PC-9 (cell line): Measurements from ENCODE around the gene CYB5D1. TPM values are rescaled to one million over a fixed set of nuclear protein-coding genes. Genes with fewer than 3 reads are reported as not detected.

Experiments
- BruUV-seq: library from RNA; stranded (reverse); fragments of 400-500 nt; replicated peaks from 2 replicates; lab custom pipeline; 2021; lab: Mats Ljungman, UMichigan
- CTCF ChIA-PET: fragments of 300-600 bp; sonication (Branson Sonifier 250); formaldehyde crosslinking; loops from one replicate; lab custom pipeline; 2022; ENCODE audit warnings: antibody characterized with exemption; lab: Charles Lee
- POLR2A ChIA-PET: fragments of 300-600 bp; sonication (Branson Sonifier 250); formaldehyde crosslinking; loops from one replicate; lab custom pipeline; 2022; ENCODE audit warnings: antibody characterized with exemption; ENCODE audit not compliant: unreplicated experiment; lab: Charles Lee
- DNase-seq, 2 experiments: peaks; one replicate each; pipeline versions ENCODE4 v3.0.0 to v3.0.0-alpha.2; 2015 to 2022; ENCODE audit warnings: mixed read lengths in 1 of 2
- H2AFZ ChIP-seq: fragments of 200-600 bp; sonication (generic); 2 replicates; pipeline ENCODE4 v1.8.1; 2017; ENCODE audit warnings: antibody characterized with exemption
- H3F3A ChIP-seq: fragments of 200-600 bp; sonication (generic); 2 replicates; pipeline ENCODE4 v1.8.1; 2017; ENCODE audit warnings: antibody characterized with exemption, mild to moderate bottlenecking, low read depth; ENCODE audit not compliant: insufficient read depth
- H3K27ac ChIP-seq: fragments of 200-600 bp; sonication (generic); 2 replicates; pipeline ENCODE4 v1.6.1; 2016; ENCODE audit warnings: mixed run types
- H3K27me3 ChIP-seq: fragments of 200-600 bp; sonication (generic); 2 replicates; pipeline ENCODE4 v1.6.1; 2016; ENCODE audit warnings: low read depth, mixed run types; ENCODE audit not compliant: insufficient read depth
- H3K36me3 ChIP-seq: fragments of 200-600 bp; sonication (generic); 2 replicates; pipeline ENCODE4 v1.6.1; 2016; ENCODE audit warnings: low read depth, mixed run types
- H3K4me1 ChIP-seq: fragments of 200-600 bp; sonication (generic); replicated peaks from 2 replicates; pipeline ENCODE4 v1.6.1; 2016; ENCODE audit warnings: mixed run types; ENCODE audit not compliant: insufficient read depth
- H3K4me2 ChIP-seq: fragments of 200-600 bp; sonication (generic); 2 replicates; pipeline ENCODE4 v1.6.1; 2017; ENCODE audit warnings: mixed run types
- H3K4me3 ChIP-seq: fragments of 200-600 bp; sonication (generic); 2 replicates; pipeline ENCODE4 v1.6.1; 2016; ENCODE audit warnings: mixed run types
- H3K79me2 ChIP-seq: fragments of 200-600 bp; sonication (generic); 2 replicates; pipeline ENCODE4 v1.6.1; 2017; ENCODE audit warnings: low read depth, mixed run types
- H3K9me2 ChIP-seq: fragments of 200-600 bp; sonication (generic); 2 replicates; pipeline ENCODE4 v1.8.1; 2017; ENCODE audit warnings: mild to moderate bottlenecking; ENCODE audit not compliant: insufficient read depth
- H3K9me3 ChIP-seq: fragments of 200-600 bp; sonication (generic); 2 replicates; pipeline ENCODE4 v1.8.1; 2016; ENCODE audit warnings: low read depth; ENCODE audit not compliant: insufficient read depth
- H4K20me1 ChIP-seq: fragments of 200-600 bp; sonication (generic); 2 replicates; pipeline ENCODE4 v1.8.1; 2017; ENCODE audit not compliant: insufficient read depth
- CTCF ChIP-seq: fragments of 200-600 bp; sonication (generic); conservative IDR thresholded peaks from 2 replicates; pipeline ENCODE4 v1.6.1; 2017; ENCODE audit warnings: mixed run types, antibody characterized with exemption, mild to moderate bottlenecking, moderate library complexity
- EZH2 ChIP-seq: fragments of 200-600 bp; sonication (generic); IDR thresholded peaks from 2 replicates; pipeline ENCODE4 v1.8.0; 2017; ENCODE audit warnings: antibody characterized with exemption, low read depth
- intact Hi-C: fragments of 100-400 bp; cut with micrococcal nuclease; formaldehyde crosslinking; loops from one replicate; pipeline ENCODE4 v1.10.0; 2022; ENCODE audit not compliant: unreplicated experiment
- total RNA-seq: library from RNA; stranded (reverse); gene quantifications from 2 replicates; pipeline ENCODE4 v1.2.3, GENCODE V29; 2021

CYB5D1 gene
- total RNA-seq, 1 experiment from 2014 or later: 22.0 TPM

GRCh38 chr17:7836596-7837407 is 21.0 kb upstream of the CYB5D1 start:
- Histone ChIP-seq H3K36me3 (no peaks in the 10 kb centered on the region), H3K79me2 (no peaks in the 10 kb centered on the region; the same call in 1 of the 2 replicates), H3K27ac (peak overlapping the region; percentile 63), H3K9me3 (no peaks in the 10 kb centered on the region), H2AFZ (peak overlapping the region; percentile 75), H3K4me2 (peak overlapping the region; percentile 88), H3K4me1 (peaks cover 24% of the 10 kb centered on the region), H3K27me3 (no peaks in the 10 kb centered on the region), H3K4me3 (peak overlapping the region; percentile 82), H4K20me1 (no peaks in the 10 kb centered on the region), H3F3A (peaks cover 31% of the 10 kb centered on the region; the same call in 1 of the 2 replicates), H3K9me2 (no peaks in the 10 kb centered on the region)
- POLR2A ChIA-PET: no interaction called here
- intact Hi-C loops: loop anchor here (1.0 to 5.0 kb wide), 5 partner anchors 7 to 435 kb away; partner anchors contain the start of genes CHD3, NAA38, TMEM256 and TP53
- TSS peak; percentile 43 for BruUV-seq
- CTCF ChIA-PET: interaction anchor here (0.7 to 0.8 kb wide), 2 partner anchors 12 to 276 kb away, joined by 3 to 6 read pairs; no protein-coding TSS in a partner anchor
- no peak for TF ChIP-seq EZH2
- no peak for TF ChIP-seq CTCF
- peak; percentile 75 to 93 for DNase-seq

- Histone ChIP-seq H3K9me3 (no peaks in the 10 kb centered on the region), H2AFZ (no peak overlapping the region), H3K27ac (no peak overlapping the region), H4K20me1 (no peaks in the 10 kb centered on the region), H3K79me2 (no peaks in the 10 kb centered on the region; the same call in 1 of the 2 replicates), H3K27me3 (no peaks in the 10 kb centered on the region), H3K36me3 (no peaks in the 10 kb centered on the region), H3F3A (peaks cover 36% of the 10 kb centered on the region; the same call in 1 of the 2 replicates), H3K4me3 (peak overlapping the region; percentile 82; the same call in 1 of the 2 replicates), H3K9me2 (no peaks in the 10 kb centered on the region), H3K4me1 (peaks cover 24% of the 10 kb centered on the region), H3K4me2 (peak overlapping the region; percentile 88)
- ChIA-PET POLR2A (interaction anchor here (0.6 to 0.7 kb wide), 2 partner anchors 70 to 1980 kb away, joined by 5 to 9 read pairs; no protein-coding TSS in a partner anchor), CTCF (interaction anchor here (0.5 to 0.8 kb wide), 2 partner anchors 13 to 257 kb away, joined by 3 read pairs; no protein-coding TSS in a partner anchor)
- no peak for DNase-seq
- BruUV-seq: no TSS peak
- intact Hi-C loops: loop anchor here (5.0 kb wide), 2 partner anchors 150 to 435 kb away; partner anchors contain the start of genes TMEM256, TP53 and WRAP53
- no peak for TF ChIP-seq EZH2
- no peak for TF ChIP-seq CTCF
Measured at GRCh38 chr17:7837408-7838088, 20.3 kb upstream of the CYB5D1 start.
